Skeletal muscle satellite cell (primary cell): Measurements from ENCODE around the gene KLRG1.

Experiments used
- H3K27me3 ChIP-seq: 2 replicates; pipeline ENCODE4 v1.7.0; 2013; ENCODE audit warnings: low read length; ENCODE audit not compliant: control insufficient read depth, insufficient read depth
- H3K36me3 ChIP-seq: 2 replicates; pipeline ENCODE4 v1.7.0; 2013; ENCODE audit warnings: mild to moderate bottlenecking, control low read depth, low read length; ENCODE audit not compliant: insufficient read depth
- H3K4me1 ChIP-seq: 2 replicates; pipeline ENCODE4 v1.7.0; 2013; ENCODE audit warnings: low read length; ENCODE audit not compliant: control insufficient read depth, insufficient read depth
- H3K4me2 ChIP-seq: 2 replicates; pipeline ENCODE4 v1.7.0; 2013; ENCODE audit warnings: mild to moderate bottlenecking, low read length
- H3K4me3 ChIP-seq: 2 replicates; pipeline ENCODE4 v1.7.0; 2013; ENCODE audit warnings: low read length
- H3K9ac ChIP-seq: 2 replicates; pipeline ENCODE4 v1.7.0; 2013; ENCODE audit warnings: mild to moderate bottlenecking, low read depth, low read length, moderate library complexity
- H3K9me3 ChIP-seq: replicated peaks from 2 replicates; pipeline ENCODE4 v1.7.0; 2013; ENCODE audit warnings: mild to moderate bottlenecking, control low read depth, low read length

The KLRG1 gene

GRCh38 chr12:9048930-9049329, 59.6 kb downstream of the KLRG1 start:
- Histone ChIP-seq H3K4me2 (no peak overlapping the region), H3K27me3 (peaks cover 29% of the 10 kb centered on the region), H3K4me3 (no peak overlapping the region), H3K9ac (no peak overlapping the region), H3K36me3 (no peaks in the 10 kb centered on the region), H3K9me3 (no peaks in the 10 kb centered on the region), H3K4me1 (no peaks in the 10 kb centered on the region)

- no peaks in the 10 kb centered on the region for H3K4me1 ChIP-seq
- peaks cover 30% of the 10 kb centered on the region for H3K27me3 ChIP-seq
- no peaks in the 10 kb centered on the region for H3K36me3 ChIP-seq
- no peak overlapping the region for H3K4me3 ChIP-seq
- H3K4me2 ChIP-seq: no peak overlapping the region
- no peak overlapping the region for H3K9ac ChIP-seq
- H3K9me3 ChIP-seq: no peaks in the 10 kb centered on the region
These were observed 60.3 kb downstream of the KLRG1 start for GRCh38 chr12:9049520-9050133.

- Histone ChIP-seq H3K27me3 (peaks cover 38% of the 10 kb centered on the region), H3K4me2 (no peak overlapping the region), H3K9ac (no peak overlapping the region), H3K4me3 (no peak overlapping the region), H3K36me3 (no peaks in the 10 kb centered on the region), H3K9me3 (no peaks in the 10 kb centered on the region), H3K4me1 (no peaks in the 10 kb centered on the region)
These were observed 61.3 kb downstream of the KLRG1 start for GRCh38 chr12:9050521-9051157.

- no peaks in the 10 kb centered on the region for H3K36me3 ChIP-seq
- H3K4me2 ChIP-seq: no peak overlapping the region
- peaks cover 39% of the 10 kb centered on the region for H3K27me3 ChIP-seq
- H3K9ac ChIP-seq: no peak overlapping the region
- H3K4me1 ChIP-seq: no peaks in the 10 kb centered on the region
- H3K9me3 ChIP-seq: no peaks in the 10 kb centered on the region
- no peak overlapping the region for H3K4me3 ChIP-seq
These were observed 61.8 kb downstream of the KLRG1 start for GRCh38 chr12:9051158-9051550.

- no peaks in the 10 kb centered on the region for H3K36me3 ChIP-seq
- H3K27me3 ChIP-seq: peaks cover 39% of the 10 kb centered on the region
- H3K4me3 ChIP-seq: no peak overlapping the region
- H3K9me3 ChIP-seq: no peaks in the 10 kb centered on the region
- H3K4me2 ChIP-seq: no peak overlapping the region
- H3K9ac ChIP-seq: no peak overlapping the region
- H3K4me1 ChIP-seq: no peaks in the 10 kb centered on the region
These were observed 63.3 kb downstream of the KLRG1 start for GRCh38 chr12:9052610-9053009.
